ENCODE results near the gene ICAM5. TPM values are rescaled to one million over a fixed set of nuclear protein-coding genes. Genes with fewer than 3 reads are reported as not detected.

ICAM5 gene
- total and polyA plus RNA-seq, 4 donors, result 4.1 to 32.1 (median 18.6) TPM

DNA sequence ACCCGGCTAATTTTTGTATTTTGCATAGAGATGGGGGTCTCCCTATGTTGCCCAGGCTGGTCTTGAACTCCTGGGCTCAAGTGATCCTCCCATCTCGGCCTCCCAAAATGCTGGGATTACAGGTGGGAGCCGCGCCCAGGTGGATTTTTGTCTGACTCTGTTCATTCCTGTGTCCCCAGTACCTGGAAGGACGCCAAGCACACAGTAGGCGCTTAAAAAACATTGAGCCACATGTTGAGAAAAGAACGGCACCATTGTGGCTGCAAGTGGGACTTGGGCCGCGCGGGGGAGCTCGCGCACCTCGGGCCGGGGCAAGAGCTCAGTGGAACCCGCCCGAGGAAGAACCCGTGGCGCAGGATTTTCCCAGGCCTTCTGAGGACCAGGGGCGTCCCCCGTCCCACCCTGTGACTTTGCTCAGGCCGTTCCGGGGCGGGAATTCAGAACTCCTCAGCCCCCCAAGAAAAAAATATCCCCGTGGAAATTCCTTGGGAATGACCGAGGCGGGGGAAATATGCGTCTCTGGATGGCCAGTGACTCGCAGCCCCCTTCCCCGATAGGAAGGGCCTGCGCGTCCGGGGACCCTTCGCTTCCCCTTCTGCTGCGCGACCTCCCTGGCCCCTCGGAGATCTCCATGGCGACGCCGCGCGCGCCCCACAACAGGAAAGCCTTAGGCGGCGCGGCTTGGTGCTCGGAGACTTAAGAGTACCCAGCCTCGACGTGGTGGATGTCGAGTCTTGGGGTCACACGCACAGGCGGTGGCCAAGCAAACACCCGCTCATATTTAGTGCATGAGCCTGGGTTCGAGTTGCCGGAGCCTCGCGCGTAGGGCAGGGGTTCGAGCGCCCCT lies 20.2 kb upstream of the ICAM5 start:
- Histone ChIP-seq H3K36me3 (ENCODE audit: control insufficient read depth in 4 of 4, insufficient read depth in 4 of 4, low read length in 4 of 4) (peaks cover 0 to 1% (median 0%) of the 10 kb centered on the region in 4 donors), H3K9me3 (ENCODE audit: control insufficient read depth in 4 of 4, insufficient read depth in 3 of 4, low read length in 3 of 4) (no peaks in the 10 kb centered on the region), H3K27me3 (ENCODE audit: control insufficient read depth in 3 of 3, insufficient read depth in 3 of 3, low read length in 2 of 3) (peaks cover 0 to 8% (median 0%) of the 10 kb centered on the region in 3 donors), H3K4me3 (peak overlapping the region; percentile 76), H3K27ac (ENCODE audit: low read depth in 1 of 2, low read length in 1 of 2) (peak overlapping the region; percentile 78 to 89), H3K9ac (ENCODE audit: insufficient read depth in 1 of 2, low read length in 2 of 2) (no peak overlapping the region), H3K4me1 (ENCODE audit: control insufficient read depth in 5 of 5, insufficient read depth in 5 of 5, low read length in 5 of 5) (peaks cover 0 to 16% (median 4%) of the 10 kb centered on the region in 5 donors)
- DNase-seq (peak; percentile 81 to 88 (median 86)), ATAC-seq (ENCODE audit: insufficient read depth, low FRiP score) (peak; percentile 68)
- 3% methylated on average over 57 to 59 of the region's 59 CpGs for WGBS, 2 donors
- peak; percentile 93 for TF ChIP-seq CTCF (IDR thresholded peaks at IDR 0.05; ENCODE audit: control extremely low read depth, extremely low read depth)

DNA sequence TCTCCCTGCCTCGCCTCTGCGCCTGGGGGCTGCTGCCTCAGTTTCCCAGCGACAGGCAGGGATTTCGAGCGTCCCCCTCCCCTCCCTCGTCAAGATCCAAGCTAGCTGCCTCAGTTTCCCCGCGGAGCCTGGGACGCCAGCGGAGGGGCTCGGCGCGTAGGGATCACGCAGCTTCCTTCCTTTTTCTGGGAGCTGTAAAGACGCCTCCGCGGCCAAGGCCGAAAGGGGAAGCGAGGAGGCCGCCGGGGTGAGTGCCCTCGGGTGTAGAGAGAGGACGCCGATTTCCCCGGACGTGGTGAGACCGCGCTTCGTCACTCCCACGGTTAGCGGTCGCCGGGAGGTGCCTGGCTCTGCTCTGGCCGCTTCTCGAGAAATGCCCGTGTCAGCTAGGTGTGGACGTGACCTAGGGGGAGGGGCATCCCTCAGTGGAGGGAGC lies 19.6 kb upstream of the ICAM5 start:
- peak overlapping the region; percentile 76 for H3K4me3 ChIP-seq
- no peak for TF ChIP-seq CTCF (IDR thresholded peaks at IDR 0.05; ENCODE audit: control extremely low read depth, extremely low read depth)
- peak overlapping the region; percentile 78 to 89 for H3K27ac ChIP-seq (ENCODE audit: low read depth in 1 of 2, low read length in 1 of 2)
- no peaks in the 10 kb centered on the region for H3K9me3 ChIP-seq (ENCODE audit: control insufficient read depth in 4 of 4, insufficient read depth in 3 of 4, low read length in 3 of 4)
- 1 to 2% methylated on average over 36 to 37 of the region's 37 CpGs for WGBS, 2 donors
- peak; percentile 51 for ATAC-seq (ENCODE audit: insufficient read depth, low FRiP score)
- H3K27me3 ChIP-seq (ENCODE audit: control insufficient read depth in 3 of 3, insufficient read depth in 3 of 3, low read length in 2 of 3), result peaks cover 0 to 8% (median 0%) of the 10 kb centered on the region in 3 donors
- peak overlapping the region; percentile 39 to 43 for H3K9ac ChIP-seq (ENCODE audit: insufficient read depth in 1 of 2, low read length in 2 of 2)
- peaks cover 0 to 16% (median 4%) of the 10 kb centered on the region in 5 donors for H3K4me1 ChIP-seq (ENCODE audit: control insufficient read depth in 5 of 5, insufficient read depth in 5 of 5, low read length in 5 of 5)
- peaks cover 0 to 7% (median 0%) of the 10 kb centered on the region in 4 donors for H3K36me3 ChIP-seq (ENCODE audit: control insufficient read depth in 4 of 4, insufficient read depth in 4 of 4, low read length in 4 of 4)
- DNase-seq, result peak in 1 of 3 donors; percentile 35

- WGBS, 2 donors, result 1% methylated on average over 40 to 51 of the region's 51 CpGs
- Histone ChIP-seq H3K9me3 (ENCODE audit: control insufficient read depth in 4 of 4, insufficient read depth in 3 of 4, low read length in 3 of 4) (no peaks in the 10 kb centered on the region), H3K36me3 (ENCODE audit: control insufficient read depth in 4 of 4, insufficient read depth in 4 of 4, low read length in 4 of 4) (peaks cover 0 to 8% (median 0%) of the 10 kb centered on the region in 4 donors), H3K4me3 (peak within 1 kb of the TSS; percentile 76), H3K27me3 (ENCODE audit: control insufficient read depth in 3 of 3, insufficient read depth in 3 of 3, low read length in 2 of 3) (peaks cover 0 to 8% (median 0%) of the 10 kb centered on the region in 3 donors), H3K4me1 (ENCODE audit: control insufficient read depth in 5 of 5, insufficient read depth in 5 of 5, low read length in 5 of 5) (peaks cover 0 to 16% (median 4%) of the 10 kb centered on the region in 5 donors), H3K9ac (ENCODE audit: insufficient read depth in 1 of 2, low read length in 2 of 2) (peak within 1 kb of the TSS; percentile 39 to 43), H3K27ac (ENCODE audit: low read depth in 1 of 2, low read length in 1 of 2) (peak within 1 kb of the TSS; percentile 78 to 89)
- no peak for TF ChIP-seq CTCF (IDR thresholded peaks at IDR 0.05; ENCODE audit: control extremely low read depth, extremely low read depth)
- DNase-seq, result peak; percentile 71 to 82 (median 77)
- peak; percentile 73 for ATAC-seq (ENCODE audit: insufficient read depth, low FRiP score)
Measured at GRCh38 chr19:10270616-10271394, 18.9 kb upstream of the ICAM5 start, which contains the start of gene ICAM1. ICAM1 (plus strand) TSS chr19:10271120; CDS start chr19:10271160, 40 bp downstream.

Data from lung (tissue), 12 donors.